Retinal pigment epithelial cell (primary cell): Measurements from ENCODE around the gene ERBB4.
A peak's percentile ranks its signal among the peaks of the same experiment; 100 is the strongest.

Source experiments
- DNase-seq: peaks from one replicate; pipeline ENCODE4 v3.0.0-alpha.2; 2010; ENCODE audit warnings: low read depth
- H3K4me3 ChIP-seq: 2 replicates; pipeline ENCODE4 v1.5.1; 2011; ENCODE audit warnings: mild to moderate bottlenecking, low read length, control low read depth, moderate library complexity
- TF ChIP-seq, protein P1 (sequence below): conservative IDR thresholded peaks from 2 replicates; pipeline ENCODE4 v1.5.1; 2011; ENCODE audit warnings: low read depth, low read length, control low read depth, inconsistent platforms

Gene ERBB4

DNA sequence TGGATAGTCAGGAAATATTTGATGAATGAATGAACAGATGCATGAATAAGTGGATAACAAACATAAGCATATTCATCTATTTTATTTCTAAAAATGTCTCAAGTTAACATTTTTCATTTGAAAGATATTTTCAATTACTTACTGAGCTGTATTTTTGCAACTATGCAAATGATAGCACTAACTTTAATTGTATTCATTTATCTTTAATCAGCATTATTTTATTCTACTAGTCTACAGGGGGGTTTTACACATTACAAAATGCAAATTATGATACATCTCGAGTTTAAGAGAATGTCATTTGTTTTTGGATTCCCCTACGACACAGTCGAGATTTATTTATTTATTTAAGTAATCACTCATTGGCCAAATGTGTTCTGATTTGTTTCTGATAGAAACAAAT is 530.6 kb downstream of the ERBB4 start:
- H3K4me3 ChIP-seq = no peak overlapping the region
- DNase-seq = no peak
- TF ChIP-seq, protein P1, sequence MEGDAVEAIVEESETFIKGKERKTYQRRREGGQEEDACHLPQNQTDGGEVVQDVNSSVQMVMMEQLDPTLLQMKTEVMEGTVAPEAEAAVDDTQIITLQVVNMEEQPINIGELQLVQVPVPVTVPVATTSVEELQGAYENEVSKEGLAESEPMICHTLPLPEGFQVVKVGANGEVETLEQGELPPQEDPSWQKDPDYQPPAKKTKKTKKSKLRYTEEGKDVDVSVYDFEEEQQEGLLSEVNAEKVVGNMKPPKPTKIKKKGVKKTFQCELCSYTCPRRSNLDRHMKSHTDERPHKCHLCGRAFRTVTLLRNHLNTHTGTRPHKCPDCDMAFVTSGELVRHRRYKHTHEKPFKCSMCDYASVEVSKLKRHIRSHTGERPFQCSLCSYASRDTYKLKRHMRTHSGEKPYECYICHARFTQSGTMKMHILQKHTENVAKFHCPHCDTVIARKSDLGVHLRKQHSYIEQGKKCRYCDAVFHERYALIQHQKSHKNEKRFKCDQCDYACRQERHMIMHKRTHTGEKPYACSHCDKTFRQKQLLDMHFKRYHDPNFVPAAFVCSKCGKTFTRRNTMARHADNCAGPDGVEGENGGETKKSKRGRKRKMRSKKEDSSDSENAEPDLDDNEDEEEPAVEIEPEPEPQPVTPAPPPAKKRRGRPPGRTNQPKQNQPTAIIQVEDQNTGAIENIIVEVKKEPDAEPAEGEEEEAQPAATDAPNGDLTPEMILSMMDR = no peak

DNA sequence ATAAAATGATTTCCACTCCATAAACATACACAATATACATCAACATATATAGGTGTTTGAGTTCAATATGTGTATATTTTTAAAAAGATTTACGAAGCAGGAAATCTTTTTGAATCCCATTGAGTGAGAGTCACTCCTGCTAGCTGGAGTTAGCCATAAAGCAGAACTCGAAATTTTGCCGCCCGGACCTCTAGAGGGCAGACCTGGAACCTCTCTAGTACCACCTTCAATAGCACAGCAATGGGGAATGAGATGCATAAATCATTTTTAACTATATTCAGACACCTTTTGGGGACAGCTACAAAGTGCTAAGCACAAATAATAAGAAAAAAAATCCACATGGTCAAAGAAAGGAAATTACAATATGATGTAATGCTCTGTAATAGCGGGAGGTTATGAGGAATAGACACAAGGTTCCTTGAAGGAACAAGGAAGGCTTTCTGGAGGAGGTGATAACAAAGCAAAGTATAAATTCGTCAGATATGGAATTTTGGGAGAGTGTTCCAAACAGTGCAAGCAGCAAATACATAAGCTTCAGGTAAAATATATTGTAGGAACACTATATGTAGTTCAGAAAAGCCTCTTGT is 533.4 kb downstream of the ERBB4 start:
- TF ChIP-seq, protein P1 = peak; percentile 82
- no peak for DNase-seq
- H3K4me3 ChIP-seq = no peak overlapping the region

DNA sequence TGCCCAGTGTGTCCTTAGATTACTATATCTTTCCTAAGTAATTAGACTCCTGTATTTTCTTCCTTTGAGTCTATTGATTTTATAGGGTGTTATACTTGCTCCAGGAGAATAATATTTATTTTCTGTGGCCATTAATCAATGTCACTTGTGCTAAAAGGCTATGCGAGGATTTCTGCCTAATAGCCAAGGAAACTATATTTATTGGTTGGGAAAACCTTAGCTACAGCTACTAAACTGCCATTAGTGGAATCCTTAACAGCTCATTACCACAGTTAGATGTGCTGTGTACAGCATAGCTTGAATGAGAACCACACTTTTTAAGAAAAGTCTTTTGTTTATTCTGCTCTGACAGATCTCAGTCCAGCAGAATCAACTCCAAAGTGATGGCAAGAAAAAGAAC is 537.3 kb downstream of the ERBB4 start:
- no peak overlapping the region for H3K4me3 ChIP-seq
- DNase-seq = no peak
- TF ChIP-seq, protein P1 = no peak

DNA sequence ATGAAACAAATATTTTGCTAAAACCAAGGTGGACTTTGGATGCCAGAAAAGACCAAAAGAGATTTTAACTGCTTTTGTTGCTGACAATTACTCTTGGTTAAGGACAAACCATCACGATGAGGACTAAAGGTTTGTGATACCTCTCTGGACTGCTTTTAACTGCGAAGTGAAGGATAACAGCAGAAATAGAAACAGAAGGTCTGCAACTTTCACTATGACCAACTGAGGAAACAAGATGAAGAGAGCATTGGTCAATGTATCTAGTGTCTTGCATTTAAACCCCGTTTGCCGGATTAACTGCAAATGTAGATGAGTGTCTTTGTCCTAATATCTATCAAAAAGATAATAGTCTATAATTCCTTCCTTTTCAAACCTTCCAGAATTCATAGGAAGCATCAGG is 541.7 kb downstream of the ERBB4 start:
- no peak overlapping the region for H3K4me3 ChIP-seq
- TF ChIP-seq, protein P1 = no peak

DNA sequence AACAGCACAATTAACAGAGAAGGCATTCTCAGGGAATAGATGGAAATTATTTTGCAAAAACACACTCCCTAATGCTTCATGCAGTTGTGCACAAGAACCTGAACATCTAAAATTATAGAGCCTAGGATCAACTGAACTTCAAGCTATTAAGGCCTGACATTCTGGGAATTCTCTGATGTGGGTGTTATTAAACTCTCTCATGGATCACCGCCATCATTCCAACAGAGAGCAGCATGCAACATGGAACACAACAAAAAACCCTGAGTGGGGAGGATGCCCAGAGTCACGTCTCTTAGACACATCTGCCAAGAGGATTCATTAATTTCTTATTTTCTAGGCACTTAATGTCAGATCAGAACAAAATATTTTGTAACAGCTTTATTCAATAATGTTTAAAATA is 543.8 kb downstream of the ERBB4 start:
- DNase-seq = no peak
- H3K4me3 ChIP-seq = no peak overlapping the region
- TF ChIP-seq, protein P1 = no peak

More for the DNA sequence above, 541.7 kb downstream of the ERBB4 start:
- no peak for DNase-seq

DNA sequence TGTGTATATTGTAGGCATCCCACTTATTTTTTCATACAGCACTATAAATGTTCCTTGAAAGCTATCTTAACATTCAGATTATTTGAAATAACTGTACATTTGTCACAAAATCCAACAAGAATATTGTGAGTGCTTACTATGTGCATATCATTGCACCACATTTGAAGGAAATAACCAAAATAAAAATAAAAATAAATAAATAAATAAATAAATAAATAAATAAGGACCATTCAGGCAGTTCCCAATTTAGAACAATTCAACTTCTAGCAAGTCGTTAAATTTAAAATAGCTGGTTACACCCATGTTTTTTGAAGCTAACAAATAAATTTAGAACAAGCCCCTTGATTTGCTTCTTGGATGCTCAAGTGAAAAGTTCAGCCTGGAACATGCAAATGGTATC is 548.3 kb downstream of the ERBB4 start:
- TF ChIP-seq, protein P1 = no peak
- no peak for DNase-seq
- H3K4me3 ChIP-seq = no peak overlapping the region

DNA sequence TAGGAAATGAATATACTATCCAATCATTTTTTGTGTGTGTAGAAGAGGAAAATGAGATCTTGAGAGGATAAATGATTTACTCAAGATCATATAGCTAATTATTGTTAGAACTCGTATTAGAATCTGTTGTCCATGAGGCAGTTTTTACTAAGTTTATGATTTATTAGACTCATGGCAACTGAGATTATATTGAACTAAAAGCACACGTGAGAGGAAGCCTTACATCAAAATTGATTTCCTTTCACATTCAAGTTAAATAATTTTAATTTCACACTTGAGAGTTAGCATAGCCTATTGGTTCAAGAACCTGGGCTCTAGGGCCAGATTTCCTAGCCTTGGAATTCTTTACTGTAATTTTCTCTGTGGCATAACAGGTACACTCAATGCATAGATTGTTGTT is 552.3 kb downstream of the ERBB4 start:
- DNase-seq = no peak
- TF ChIP-seq, protein P1 = no peak

More for the DNA sequence above, 552.3 kb downstream of the ERBB4 start:
- H3K4me3 ChIP-seq = no peak overlapping the region
